Measurements from ENCODE around the gene ACSM4. TPM values are rescaled to one million over a fixed set of nuclear protein-coding genes. Genes with fewer than 3 reads are reported as not detected.

ACSM4 gene
- total RNA-seq, 1 experiment from 2014 or later: not detected

- TF ChIP-seq ZNF425 (CRISPR knock-in tag; conservative IDR thresholded peaks at IDR 0.05) (no peak), HMGA2 (CRISPR knock-in tag; IDR thresholded peaks at IDR 0.05) (no peak), GABPB1 (CRISPR knock-in tag; IDR thresholded peaks at IDR 0.05) (no peak), AR (CRISPR knock-in tag; IDR thresholded peaks at IDR 0.05) (no peak), NR1H2 (CRISPR knock-in tag; IDR thresholded peaks at IDR 0.05) (no peak), ZNF317 (CRISPR knock-in tag; IDR thresholded peaks at IDR 0.05; ENCODE audit: borderline replicate concordance, low read depth) (no peak), GRHL2 (CRISPR knock-in tag; IDR thresholded peaks at IDR 0.05; ENCODE audit: insufficient replicate concordance, severe bottlenecking) (no peak), OVOL2 (CRISPR knock-in tag; IDR thresholded peaks at IDR 0.05; ENCODE audit: borderline replicate concordance) (no peak), ATF6 (CRISPR knock-in tag; IDR thresholded peaks at IDR 0.05) (no peak), CREB1 (CRISPR knock-in tag; IDR thresholded peaks at IDR 0.05) (no peak), SP1 (CRISPR knock-in tag; conservative IDR thresholded peaks at IDR 0.05) (no peak), FOXJ3 (CRISPR knock-in tag; IDR thresholded peaks at IDR 0.05; ENCODE audit: borderline replicate concordance) (no peak), ZNF281 (CRISPR knock-in tag; IDR thresholded peaks at IDR 0.05) (no peak)
- Mint-ChIP-seq H3K9me3 (peaks cover 16% of the 10 kb centered on the region), H3K27ac (no peak overlapping the region), H3K27me3 (ENCODE audit: low read depth) (no peaks in the 10 kb centered on the region), H3K36me3 (no peaks in the 10 kb centered on the region), H3K4me1 (peaks cover 2% of the 10 kb centered on the region; the same call in 1 of the 2 replicates), H3K4me3 (no peak overlapping the region)
- CTCF ChIA-PET: no interaction called here
- POLR2A ChIA-PET: no interaction called here
- DNase-seq (ENCODE audit: low spot score) (no peak), ATAC-seq (no peak)
Observed at GRCh38 chr12:7376196-7376595, 72.3 kb downstream of the ACSM4 start.

Other genes starting within 250 kb of the ACSM4 start
- 6.2 to 8.8 TPM (median 7.6 TPM) in 3 replicates for gene C1S, start 243.4 kb upstream of the ACSM4 start, total RNA-seq (2021)
- gene C1R, start 211.6 kb upstream of the ACSM4 start, total RNA-seq (2021): 8.4 to 9.8 TPM (median 8.9 TPM) in 3 replicates
- 17.7 to 23.7 TPM (median 22.9 TPM) in 3 replicates for gene C1RL, start 194.9 kb upstream of the ACSM4 start, total RNA-seq (2021)
- 4.1 to 5.4 TPM (median 4.7 TPM) in 3 replicates for gene RBP5, start 175.2 kb upstream of the ACSM4 start, total RNA-seq (2021)
- 23.7 to 28.2 TPM (median 24.7 TPM) in 3 replicates for gene CLSTN3, start 173.7 kb upstream of the ACSM4 start, total RNA-seq (2021)
- gene PEX5, start 114.4 kb upstream of the ACSM4 start, total RNA-seq (2021): 61.4 to 68.9 TPM (median 63.4 TPM) in 3 replicates
- gene CD163L1, start 140.1 kb downstream of the ACSM4 start, total RNA-seq (2021): 0.26 to 1.0 TPM (median 0.32 TPM) in 3 replicates
- gene CD163, start 199.7 kb downstream of the ACSM4 start, total RNA-seq (2021): 0.77 to 1.1 TPM (median 0.96 TPM) in 3 replicates

Data from WTC11 (cell line).